ENCODE measurements around the gene RMND5A. TPM values are rescaled to one million over a fixed set of nuclear protein-coding genes. Genes with fewer than 3 reads are reported as not detected.
"Not testable (repeated sequence)": the region's sequence is repeated elsewhere in the genome, so short reads cannot be mapped to it uniquely, and the experiment has no call there.

The RMND5A gene
- total RNA-seq, 4 donors from 2014 or later = 72.5 to 92.4 (median 85.8) TPM

DNA sequence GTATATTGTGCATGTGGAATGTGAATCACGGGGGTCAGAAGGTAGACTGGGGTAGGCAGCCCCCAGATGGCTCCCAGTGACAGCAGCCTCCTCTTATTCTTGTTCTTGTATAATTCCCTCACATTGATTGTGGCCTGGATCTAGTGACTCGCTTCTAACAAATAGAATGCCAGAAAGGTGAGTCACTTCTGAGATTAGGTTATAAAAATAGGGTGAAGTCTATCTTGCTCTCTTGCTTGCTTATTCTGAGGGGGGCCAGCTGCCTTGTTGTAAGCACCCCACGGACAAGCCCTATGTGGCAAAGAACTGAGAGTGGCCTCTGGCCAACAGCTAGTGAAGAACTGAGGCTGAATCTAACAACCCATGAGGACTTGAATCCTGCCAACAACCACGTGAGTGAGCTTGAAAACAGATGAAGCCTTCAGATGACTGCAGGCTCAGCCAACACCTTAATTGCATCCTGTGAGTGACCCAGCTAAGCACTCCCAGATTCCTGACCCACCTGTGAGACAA, 15.6 kb upstream of the RMND5A start:
- 19 to 26% methylated on average over 4 of the region's 4 CpGs for WGBS, 2 donors
- DNase-seq (ENCODE audit: low spot score in 2 of 2) = peak in 1 of 2 donors; percentile 39
- intact Hi-C loops (cut with DNase I; ENCODE audit: low total_unique reads) = no loop called here
- TF ChIP-seq, protein P1, sequence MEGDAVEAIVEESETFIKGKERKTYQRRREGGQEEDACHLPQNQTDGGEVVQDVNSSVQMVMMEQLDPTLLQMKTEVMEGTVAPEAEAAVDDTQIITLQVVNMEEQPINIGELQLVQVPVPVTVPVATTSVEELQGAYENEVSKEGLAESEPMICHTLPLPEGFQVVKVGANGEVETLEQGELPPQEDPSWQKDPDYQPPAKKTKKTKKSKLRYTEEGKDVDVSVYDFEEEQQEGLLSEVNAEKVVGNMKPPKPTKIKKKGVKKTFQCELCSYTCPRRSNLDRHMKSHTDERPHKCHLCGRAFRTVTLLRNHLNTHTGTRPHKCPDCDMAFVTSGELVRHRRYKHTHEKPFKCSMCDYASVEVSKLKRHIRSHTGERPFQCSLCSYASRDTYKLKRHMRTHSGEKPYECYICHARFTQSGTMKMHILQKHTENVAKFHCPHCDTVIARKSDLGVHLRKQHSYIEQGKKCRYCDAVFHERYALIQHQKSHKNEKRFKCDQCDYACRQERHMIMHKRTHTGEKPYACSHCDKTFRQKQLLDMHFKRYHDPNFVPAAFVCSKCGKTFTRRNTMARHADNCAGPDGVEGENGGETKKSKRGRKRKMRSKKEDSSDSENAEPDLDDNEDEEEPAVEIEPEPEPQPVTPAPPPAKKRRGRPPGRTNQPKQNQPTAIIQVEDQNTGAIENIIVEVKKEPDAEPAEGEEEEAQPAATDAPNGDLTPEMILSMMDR (IDR thresholded peaks at IDR 0.05) = no peak
- no peak for TF ChIP-seq POLR2A (IDR thresholded peaks at IDR 0.05)
- H3K4me3 ChIP-seq (ENCODE audit: low read depth, poor library complexity, severe bottlenecking) = no peak overlapping the region

DNA sequence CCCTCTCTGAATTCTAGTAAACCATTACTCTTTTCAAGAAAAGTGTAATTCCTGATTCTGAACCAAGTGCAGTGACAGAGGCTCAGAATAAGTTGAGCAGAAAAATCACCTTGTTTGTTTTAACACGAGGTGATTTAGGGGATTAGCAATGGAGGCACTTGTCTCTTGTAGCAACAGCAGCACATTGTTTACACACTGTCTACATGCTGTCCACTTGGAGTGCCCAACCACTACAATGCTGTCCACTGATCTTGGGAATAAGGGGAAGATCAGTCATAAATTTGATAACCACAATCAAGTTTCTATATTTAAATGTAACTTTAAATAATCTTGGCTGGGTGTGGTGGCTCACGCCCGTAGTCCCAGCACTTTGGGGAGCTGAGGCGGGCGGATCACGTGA, 13.9 kb upstream of the RMND5A start:
- H3K4me3 ChIP-seq (ENCODE audit: low read depth, poor library complexity, severe bottlenecking) = no peak overlapping the region
- no peak for DNase-seq (ENCODE audit: low spot score in 2 of 2)
- WGBS, 2 donors = 90 to 92% methylated on average over 6 of the region's 6 CpGs
- intact Hi-C loops (cut with DNase I; ENCODE audit: low total_unique reads) = no loop called here
- TF ChIP-seq, protein P1 (IDR thresholded peaks at IDR 0.05) = no peak
- no peak for TF ChIP-seq POLR2A (IDR thresholded peaks at IDR 0.05)

DNA sequence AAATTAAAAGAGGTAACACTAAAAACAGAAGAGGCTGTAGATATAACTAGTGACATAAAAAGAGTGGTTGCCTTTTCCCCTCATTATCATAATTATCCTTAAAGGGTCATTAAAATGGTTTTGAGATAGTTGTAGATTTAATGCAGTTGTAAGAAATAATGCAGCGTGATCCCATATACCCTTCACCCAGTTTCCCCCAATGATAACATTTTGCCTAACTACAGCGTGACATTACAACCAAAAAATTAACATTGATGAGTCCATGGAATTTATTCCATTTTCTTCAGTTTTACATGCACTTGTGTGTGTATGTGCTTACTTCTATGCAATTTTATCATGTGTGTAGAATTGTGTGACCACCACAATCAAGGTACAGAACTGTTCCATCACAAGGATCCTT, 13.2 kb upstream of the RMND5A start:
- no peak overlapping the region for H3K4me3 ChIP-seq (ENCODE audit: low read depth, poor library complexity, severe bottlenecking)
- no peak for DNase-seq (ENCODE audit: low spot score in 2 of 2)
- intact Hi-C loops (cut with DNase I; ENCODE audit: low total_unique reads) = no loop called here
- WGBS, 2 donors = 96 to 97% methylated on average over 2 of the region's 2 CpGs
- no peak for TF ChIP-seq POLR2A (IDR thresholded peaks at IDR 0.05)
- TF ChIP-seq, protein P1 (IDR thresholded peaks at IDR 0.05) = no peak

DNA sequence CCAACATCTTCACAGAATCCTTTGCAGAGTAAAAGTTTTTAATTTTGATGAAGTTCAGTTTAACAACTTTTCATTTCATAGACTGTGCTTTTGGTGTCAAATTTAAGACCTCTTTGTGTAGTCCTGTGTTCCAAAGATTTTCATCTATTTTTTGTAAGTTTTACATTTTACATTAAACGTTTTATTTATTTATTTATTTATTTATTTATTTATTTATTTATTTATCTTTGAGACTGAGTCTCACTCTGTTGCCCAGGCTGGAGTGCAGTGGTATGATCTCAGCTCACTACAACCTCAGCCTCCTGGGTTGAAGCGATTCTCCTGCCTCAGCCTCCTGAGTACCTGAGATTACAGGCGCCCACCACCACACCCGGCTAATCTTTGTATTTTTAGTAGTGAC, 12.0 kb upstream of the RMND5A start:
- DNase-seq (ENCODE audit: low spot score in 2 of 2); H3K4me3 ChIP-seq (ENCODE audit: low read depth, poor library complexity, severe bottlenecking); intact Hi-C loops (cut with DNase I; ENCODE audit: low total_unique reads): not testable (repeated sequence)
- 86 to 92% methylated on average over 4 of the region's 4 CpGs for WGBS, 2 donors

DNA sequence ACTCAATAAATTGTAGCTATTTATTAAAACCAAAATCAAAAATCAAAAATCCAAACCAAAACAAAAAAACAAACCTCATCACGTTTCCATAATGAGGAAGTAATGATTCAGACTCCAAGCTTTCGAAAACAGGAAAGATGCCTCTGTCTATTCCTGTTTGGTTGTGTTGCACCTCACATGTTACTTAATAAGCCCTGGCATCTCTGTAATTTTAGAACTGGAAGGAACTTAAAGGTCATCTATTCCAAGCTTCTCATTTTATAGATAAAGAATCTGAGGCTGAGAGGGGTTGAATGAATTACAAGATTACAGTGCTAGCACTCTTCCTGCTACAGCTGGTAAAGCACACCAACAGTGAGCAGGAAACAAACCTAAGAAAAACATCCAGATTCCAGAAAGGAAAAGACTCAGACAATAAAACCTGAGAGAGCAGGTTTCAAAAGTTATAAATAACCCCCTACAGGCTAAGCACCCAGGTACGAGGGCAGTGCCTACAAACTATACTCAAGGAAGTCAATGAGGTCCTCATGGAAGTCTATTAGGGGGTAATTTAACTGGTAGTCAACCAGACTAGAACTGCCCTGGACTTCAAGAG, 5.4 kb upstream of the RMND5A start:
- intact Hi-C loops (cut with DNase I; ENCODE audit: low total_unique reads) = not testable (repeated sequence)
- 39 to 61% methylated on average over 2 of the region's 3 CpGs for WGBS, 2 donors

DNA sequence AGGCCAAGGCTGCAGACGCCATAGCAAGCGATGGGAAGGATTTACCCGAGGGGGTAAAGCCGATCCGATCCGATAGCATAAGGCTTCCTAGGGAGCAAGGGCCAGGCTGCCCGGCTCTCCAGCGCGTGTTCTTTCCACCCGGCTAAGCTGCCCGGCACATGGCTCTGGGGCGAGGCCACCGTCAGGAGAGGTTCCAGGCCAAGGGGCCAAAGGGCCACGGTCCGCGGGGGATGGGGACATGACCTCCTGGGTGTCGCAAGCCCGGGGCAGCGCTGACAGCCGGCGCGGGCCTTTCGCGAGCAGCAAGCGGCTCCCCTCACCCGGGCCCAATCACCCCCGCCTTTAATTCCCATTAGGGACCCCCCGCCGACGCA, 841 bp upstream of the RMND5A start:
- H3K4me3 ChIP-seq (ENCODE audit: low read depth, poor library complexity, severe bottlenecking); intact Hi-C loops (cut with DNase I; ENCODE audit: low total_unique reads); DNase-seq (ENCODE audit: low spot score in 2 of 2): not testable (repeated sequence)
- WGBS, 2 donors = no CpG with 5 or more reads among the region's 30 CpGs

More for the DNA sequence above, 5.4 kb upstream of the RMND5A start:
- not testable (repeated sequence) for DNase-seq (ENCODE audit: low spot score in 2 of 2); H3K4me3 ChIP-seq (ENCODE audit: low read depth, poor library complexity, severe bottlenecking)

DNA sequence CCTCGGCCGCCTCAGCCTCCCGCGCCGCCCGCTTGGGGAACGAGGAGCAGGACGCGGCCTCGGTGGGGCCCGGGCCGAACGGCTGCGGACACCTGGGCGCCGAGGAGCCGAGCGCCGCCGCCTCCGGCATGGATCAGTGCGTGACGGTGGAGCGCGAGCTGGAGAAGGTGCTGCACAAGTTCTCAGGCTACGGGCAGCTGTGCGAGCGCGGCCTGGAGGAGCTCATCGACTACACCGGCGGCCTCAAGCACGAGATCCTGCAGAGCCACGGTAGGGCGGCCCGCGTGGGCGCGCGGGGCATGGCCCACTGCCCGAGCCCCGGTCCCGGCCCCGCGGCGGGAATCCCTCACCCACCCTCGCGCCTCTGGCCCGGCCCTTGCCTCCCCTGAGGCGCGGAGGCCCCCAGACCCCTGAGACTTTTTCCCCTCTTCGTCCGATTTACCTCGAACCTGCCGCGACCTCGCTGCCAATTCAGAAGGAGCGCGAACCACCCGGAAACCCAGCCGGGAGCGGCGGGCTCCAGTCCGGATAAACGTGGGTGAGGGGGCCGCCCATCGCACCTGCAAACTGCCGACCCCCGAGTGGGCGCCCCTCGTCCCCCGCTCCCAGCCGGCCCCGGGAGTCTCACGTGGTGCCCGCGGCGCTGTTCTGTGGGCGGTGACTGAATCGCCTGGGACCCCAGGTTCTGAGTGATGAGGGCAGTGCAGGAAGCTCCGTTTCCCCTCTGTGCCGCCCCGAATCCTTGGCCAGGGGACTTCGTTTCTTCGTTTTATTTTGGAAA, 639 bp downstream of the RMND5A start:
- peak overlapping the region; percentile 65 for H3K4me3 ChIP-seq (ENCODE audit: low read depth, poor library complexity, severe bottlenecking)
- intact Hi-C loops (cut with DNase I; ENCODE audit: low total_unique reads) = not testable (repeated sequence)
- 0% methylated on average over 11 to 12 of the region's 85 CpGs for WGBS, 2 donors
- peak in 1 of 2 donors; percentile 90 for DNase-seq (ENCODE audit: low spot score in 2 of 2)

DNA sequence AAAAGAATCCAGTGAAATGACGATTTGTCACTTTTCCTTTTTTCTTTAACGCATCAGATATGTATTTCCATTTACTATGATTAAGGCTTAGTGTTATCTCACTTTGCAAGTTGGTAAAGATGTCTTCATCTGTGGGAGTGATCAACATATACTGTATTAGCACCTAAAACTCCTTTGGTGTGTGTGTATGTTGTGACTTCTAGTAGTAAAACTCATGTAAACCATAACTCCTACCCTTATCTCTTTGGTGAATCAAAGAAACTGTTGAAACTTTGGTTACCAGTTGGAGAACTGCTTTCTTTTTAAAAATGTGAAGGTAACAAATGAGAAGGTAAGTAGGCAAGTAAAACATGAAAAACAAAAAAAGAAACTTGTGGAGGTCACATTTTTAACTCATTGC, 5.6 kb downstream of the RMND5A start:
- H3K4me3 ChIP-seq (ENCODE audit: low read depth, poor library complexity, severe bottlenecking); intact Hi-C loops (cut with DNase I; ENCODE audit: low total_unique reads): not testable (repeated sequence)
- WGBS, 2 donors = 93% methylated on average over 2 of the region's 2 CpGs; no CpG with 5 or more reads in 1 of the 2 donors

DNA sequence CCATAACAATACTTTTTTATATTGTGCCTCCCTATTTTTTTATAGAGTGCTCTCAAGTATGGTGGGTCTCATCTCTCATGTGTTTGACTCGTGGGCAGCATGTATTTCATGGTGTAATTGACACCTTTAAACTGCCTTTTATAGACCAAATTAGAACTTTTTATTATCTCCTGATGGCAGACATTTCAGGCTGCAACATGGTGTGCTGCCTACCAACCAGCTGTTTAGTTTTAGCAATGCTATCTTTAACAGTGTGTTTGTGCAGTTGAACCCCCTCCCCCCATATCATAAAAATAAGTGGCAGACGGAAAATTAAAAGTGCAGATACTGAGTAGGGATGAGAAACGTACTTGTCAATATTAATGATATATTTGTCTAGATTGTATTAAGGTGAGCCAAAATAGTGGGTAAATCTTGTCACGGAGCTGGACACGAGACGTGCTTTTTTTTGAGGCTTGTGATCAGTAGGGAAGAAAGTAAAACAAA, 12.0 kb downstream of the RMND5A start:
- DNase-seq (ENCODE audit: low spot score in 2 of 2); intact Hi-C loops (cut with DNase I; ENCODE audit: low total_unique reads); H3K4me3 ChIP-seq (ENCODE audit: low read depth, poor library complexity, severe bottlenecking): not testable (repeated sequence)
- 76 to 78% methylated on average over 4 of the region's 6 CpGs for WGBS, 2 donors

More for the DNA sequence above, 5.6 kb downstream of the RMND5A start:
- not testable (repeated sequence) for DNase-seq (ENCODE audit: low spot score in 2 of 2)

DNA sequence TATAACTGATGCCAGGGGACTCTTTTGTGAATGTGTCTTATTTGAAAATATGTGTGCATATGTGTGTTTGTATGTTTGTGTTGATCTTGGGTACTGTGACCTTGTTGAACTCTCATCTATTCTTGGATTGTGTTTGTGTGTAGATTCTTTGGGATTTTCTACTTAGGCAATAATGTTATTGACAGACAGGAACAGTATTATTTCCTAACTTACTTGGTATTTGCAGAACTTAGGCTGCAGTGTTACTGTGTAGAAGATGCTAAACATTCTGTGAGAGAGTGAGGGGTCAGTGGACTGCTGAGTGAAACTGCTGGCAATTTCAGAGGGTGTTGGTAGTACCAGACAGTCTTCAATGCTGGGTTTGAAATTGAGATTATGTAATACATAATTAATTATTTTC, 12.7 kb downstream of the RMND5A start:
- intact Hi-C loops (cut with DNase I; ENCODE audit: low total_unique reads); DNase-seq (ENCODE audit: low spot score in 2 of 2); H3K4me3 ChIP-seq (ENCODE audit: low read depth, poor library complexity, severe bottlenecking): not testable (repeated sequence)

DNA sequence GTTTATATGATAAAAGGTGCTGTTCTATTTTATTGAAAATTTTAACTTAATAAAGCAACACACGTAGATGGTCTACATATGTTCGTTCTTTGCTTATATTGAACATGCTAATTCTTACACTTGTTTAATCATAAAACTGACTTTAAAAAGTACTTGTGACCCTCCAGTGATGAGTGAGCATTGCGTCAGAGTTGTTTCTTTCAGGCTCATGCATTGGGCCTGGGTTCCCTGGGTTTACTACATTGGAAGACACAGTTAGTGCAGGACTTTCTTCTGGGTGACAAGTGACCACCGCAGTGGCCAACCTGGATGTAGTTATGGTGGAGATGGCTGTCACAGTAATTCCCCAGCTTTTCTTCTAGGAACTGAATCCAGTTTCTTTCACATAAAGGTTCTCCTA, 13.4 kb downstream of the RMND5A start:
- 86 to 90% methylated on average over 2 of the region's 4 CpGs for WGBS, 2 donors
- intact Hi-C loops (cut with DNase I; ENCODE audit: low total_unique reads); H3K4me3 ChIP-seq (ENCODE audit: low read depth, poor library complexity, severe bottlenecking); DNase-seq (ENCODE audit: low spot score in 2 of 2): not testable (repeated sequence)
